B cell (primary cell): ENCODE measurements around the gene MCF2L.

Experiments used
- EZH2 ChIP-seq: IDR thresholded peaks from 2 replicates; pipeline ENCODE4 v1.6.1; 2012; ENCODE audit warnings: borderline replicate concordance, low read depth, mild to moderate bottlenecking, moderate library complexity, low read length; ENCODE audit not compliant: insufficient read depth, poor library complexity, severe bottlenecking
- TF ChIP-seq, protein P1 (sequence below): fragments of 200-600 bp; IDR thresholded peaks from one replicate; pipeline ENCODE4 v1.8.0; 2022; ENCODE audit warnings: antibody characterized with exemption, mild to moderate bottlenecking

DNA sequence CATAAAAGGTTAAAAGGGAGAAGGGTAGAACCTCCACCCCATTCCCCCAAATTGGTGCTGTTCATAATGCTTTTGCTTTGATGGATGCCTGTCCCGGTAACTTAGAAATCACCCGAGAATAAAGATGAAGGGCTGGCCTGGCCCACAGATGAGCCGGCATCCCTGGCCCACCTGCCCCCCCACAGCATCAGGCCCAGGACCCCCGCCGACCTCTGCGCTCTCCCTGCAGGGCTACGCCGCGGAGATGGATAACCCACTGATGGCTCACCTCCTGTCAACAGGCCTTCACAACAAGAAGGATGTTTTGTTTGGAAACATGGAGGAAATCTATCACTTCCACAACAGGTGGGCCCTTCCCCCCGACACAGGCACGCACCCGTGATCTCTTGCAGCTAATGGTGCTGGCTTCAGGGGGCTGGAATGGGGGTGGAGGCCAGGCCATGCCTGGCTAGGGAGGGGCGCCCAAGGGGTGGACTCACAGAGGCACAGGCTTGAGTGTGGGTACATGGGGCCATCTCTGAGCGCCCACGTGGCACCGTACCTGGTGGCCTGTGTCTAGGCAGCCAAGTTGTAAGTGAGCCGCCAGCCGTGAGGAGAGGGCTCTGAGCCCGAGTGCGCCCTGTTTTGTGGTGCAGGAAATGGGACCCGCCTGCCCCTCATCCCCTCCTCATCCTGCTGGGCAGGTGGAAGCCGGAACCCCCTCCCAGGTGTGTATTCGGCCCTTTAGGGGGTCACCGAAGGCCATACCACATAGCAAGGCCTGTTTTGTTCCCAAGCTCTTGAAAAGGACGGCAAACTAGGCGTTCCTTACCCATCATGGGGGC is 113.4 kb downstream of the MCF2L start:
- TF ChIP-seq, protein P1, sequence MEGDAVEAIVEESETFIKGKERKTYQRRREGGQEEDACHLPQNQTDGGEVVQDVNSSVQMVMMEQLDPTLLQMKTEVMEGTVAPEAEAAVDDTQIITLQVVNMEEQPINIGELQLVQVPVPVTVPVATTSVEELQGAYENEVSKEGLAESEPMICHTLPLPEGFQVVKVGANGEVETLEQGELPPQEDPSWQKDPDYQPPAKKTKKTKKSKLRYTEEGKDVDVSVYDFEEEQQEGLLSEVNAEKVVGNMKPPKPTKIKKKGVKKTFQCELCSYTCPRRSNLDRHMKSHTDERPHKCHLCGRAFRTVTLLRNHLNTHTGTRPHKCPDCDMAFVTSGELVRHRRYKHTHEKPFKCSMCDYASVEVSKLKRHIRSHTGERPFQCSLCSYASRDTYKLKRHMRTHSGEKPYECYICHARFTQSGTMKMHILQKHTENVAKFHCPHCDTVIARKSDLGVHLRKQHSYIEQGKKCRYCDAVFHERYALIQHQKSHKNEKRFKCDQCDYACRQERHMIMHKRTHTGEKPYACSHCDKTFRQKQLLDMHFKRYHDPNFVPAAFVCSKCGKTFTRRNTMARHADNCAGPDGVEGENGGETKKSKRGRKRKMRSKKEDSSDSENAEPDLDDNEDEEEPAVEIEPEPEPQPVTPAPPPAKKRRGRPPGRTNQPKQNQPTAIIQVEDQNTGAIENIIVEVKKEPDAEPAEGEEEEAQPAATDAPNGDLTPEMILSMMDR, result no peak
- TF ChIP-seq EZH2, result no peak
